HL-60 (cell line): Measurements from ENCODE around the gene HERC4.

Experiments used
- GABPA ChIP-seq: IDR thresholded peaks from 2 replicates; pipeline ENCODE4 v1.6.1; 2012; ENCODE audit warnings: low read depth
- POLR2AphosphoS5 ChIP-seq: IDR thresholded peaks from 2 replicates; pipeline ENCODE4 v1.6.1; 2012; ENCODE audit warnings: low read depth
- TF ChIP-seq, protein P1 (sequence below): IDR thresholded peaks from one replicate; pipeline ENCODE4 v1.5.1; 2011; ENCODE audit warnings: low read length, control low read depth, inconsistent platforms; ENCODE audit not compliant: insufficient read depth
- TF ChIP-seq, protein P2 (sequence below): IDR thresholded peaks from 2 replicates; pipeline ENCODE4 v1.6.1; 2012; ENCODE audit warnings: low read depth; ENCODE audit not compliant: insufficient replicate concordance

DNA sequence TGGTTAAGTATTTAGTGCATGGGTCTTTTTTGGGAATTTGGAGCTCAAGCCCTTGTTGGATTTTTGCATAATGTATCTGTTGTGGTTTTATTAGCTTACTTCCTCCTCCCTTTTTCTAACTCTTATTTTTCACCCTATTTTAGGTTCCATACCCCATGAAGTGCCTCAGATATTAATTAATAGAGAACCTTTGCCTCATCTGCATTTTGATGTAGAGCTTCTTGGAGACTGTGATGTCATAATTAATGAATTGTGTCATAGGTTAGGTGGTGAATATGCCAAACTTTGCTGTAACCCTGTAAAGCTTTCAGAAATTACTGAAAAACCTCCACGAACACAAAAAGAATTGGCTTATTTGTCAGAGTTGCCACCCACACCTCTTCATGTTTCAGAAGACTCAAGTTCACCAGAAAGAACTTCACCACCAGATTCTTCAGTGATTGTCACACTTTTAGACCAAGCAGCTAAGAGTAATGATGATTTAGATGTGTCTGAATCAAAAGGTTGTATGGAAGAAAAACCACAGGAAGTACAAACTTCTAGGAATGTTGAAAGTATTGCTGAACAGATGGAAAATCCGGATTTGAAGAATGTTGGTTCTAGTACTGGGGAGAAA is 162.6 kb downstream of the HERC4 start:
- TF ChIP-seq, protein P1, sequence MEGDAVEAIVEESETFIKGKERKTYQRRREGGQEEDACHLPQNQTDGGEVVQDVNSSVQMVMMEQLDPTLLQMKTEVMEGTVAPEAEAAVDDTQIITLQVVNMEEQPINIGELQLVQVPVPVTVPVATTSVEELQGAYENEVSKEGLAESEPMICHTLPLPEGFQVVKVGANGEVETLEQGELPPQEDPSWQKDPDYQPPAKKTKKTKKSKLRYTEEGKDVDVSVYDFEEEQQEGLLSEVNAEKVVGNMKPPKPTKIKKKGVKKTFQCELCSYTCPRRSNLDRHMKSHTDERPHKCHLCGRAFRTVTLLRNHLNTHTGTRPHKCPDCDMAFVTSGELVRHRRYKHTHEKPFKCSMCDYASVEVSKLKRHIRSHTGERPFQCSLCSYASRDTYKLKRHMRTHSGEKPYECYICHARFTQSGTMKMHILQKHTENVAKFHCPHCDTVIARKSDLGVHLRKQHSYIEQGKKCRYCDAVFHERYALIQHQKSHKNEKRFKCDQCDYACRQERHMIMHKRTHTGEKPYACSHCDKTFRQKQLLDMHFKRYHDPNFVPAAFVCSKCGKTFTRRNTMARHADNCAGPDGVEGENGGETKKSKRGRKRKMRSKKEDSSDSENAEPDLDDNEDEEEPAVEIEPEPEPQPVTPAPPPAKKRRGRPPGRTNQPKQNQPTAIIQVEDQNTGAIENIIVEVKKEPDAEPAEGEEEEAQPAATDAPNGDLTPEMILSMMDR: no peak
- TF ChIP-seq, protein P2, sequence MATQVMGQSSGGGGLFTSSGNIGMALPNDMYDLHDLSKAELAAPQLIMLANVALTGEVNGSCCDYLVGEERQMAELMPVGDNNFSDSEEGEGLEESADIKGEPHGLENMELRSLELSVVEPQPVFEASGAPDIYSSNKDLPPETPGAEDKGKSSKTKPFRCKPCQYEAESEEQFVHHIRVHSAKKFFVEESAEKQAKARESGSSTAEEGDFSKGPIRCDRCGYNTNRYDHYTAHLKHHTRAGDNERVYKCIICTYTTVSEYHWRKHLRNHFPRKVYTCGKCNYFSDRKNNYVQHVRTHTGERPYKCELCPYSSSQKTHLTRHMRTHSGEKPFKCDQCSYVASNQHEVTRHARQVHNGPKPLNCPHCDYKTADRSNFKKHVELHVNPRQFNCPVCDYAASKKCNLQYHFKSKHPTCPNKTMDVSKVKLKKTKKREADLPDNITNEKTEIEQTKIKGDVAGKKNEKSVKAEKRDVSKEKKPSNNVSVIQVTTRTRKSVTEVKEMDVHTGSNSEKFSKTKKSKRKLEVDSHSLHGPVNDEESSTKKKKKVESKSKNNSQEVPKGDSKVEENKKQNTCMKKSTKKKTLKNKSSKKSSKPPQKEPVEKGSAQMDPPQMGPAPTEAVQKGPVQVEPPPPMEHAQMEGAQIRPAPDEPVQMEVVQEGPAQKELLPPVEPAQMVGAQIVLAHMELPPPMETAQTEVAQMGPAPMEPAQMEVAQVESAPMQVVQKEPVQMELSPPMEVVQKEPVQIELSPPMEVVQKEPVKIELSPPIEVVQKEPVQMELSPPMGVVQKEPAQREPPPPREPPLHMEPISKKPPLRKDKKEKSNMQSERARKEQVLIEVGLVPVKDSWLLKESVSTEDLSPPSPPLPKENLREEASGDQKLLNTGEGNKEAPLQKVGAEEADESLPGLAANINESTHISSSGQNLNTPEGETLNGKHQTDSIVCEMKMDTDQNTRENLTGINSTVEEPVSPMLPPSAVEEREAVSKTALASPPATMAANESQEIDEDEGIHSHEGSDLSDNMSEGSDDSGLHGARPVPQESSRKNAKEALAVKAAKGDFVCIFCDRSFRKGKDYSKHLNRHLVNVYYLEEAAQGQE: no peak
- no peak for TF ChIP-seq POLR2AphosphoS5
- TF ChIP-seq GABPA: no peak
